Measurements from ENCODE around the gene FAM174A. TPM values are rescaled to one million over a fixed set of nuclear protein-coding genes. Genes with fewer than 3 reads are reported as not detected.

The FAM174A gene
- total and polyA plus RNA-seq, 2 donors (not counting 1 experiment from before 2014, with no cell fraction given): 4.3 to 6.1 TPM

GRCh38 chr5:100590867-100591266, 55.7 kb downstream of the FAM174A start:
- Histone ChIP-seq H3K36me3 (replicated peaks in 1 of 2; ENCODE audit: control extremely low read depth in 1 of 2, control insufficient read depth in 1 of 2, extremely low read depth in 1 of 2, insufficient read depth in 2 of 2, low read length in 1 of 2) (no peaks in the 10 kb centered on the region), H3K4me2 (replicated peaks; ENCODE audit: low read depth, low read length, poor library complexity, severe bottlenecking) (no peak overlapping the region), H2AFZ (ENCODE audit: insufficient read depth, low read depth, low read length, poor library complexity, severe bottlenecking) (no peak overlapping the region), H3K9ac (ENCODE audit: low read length) (no peak overlapping the region), H3K4me1 (ENCODE audit: control insufficient read depth in 2 of 2, insufficient read depth in 2 of 2, low read length in 2 of 2) (no peaks in the 10 kb centered on the region), H3K27ac (ENCODE audit: low read length in 2 of 2) (no peak overlapping the region), H3K9me3 (ENCODE audit: control extremely low read depth in 1 of 3, control insufficient read depth in 2 of 3, insufficient read depth in 1 of 3, low read length in 2 of 3) (no peaks in the 10 kb centered on the region), H3K79me2 (ENCODE audit: control insufficient read depth, insufficient read depth, low read length) (no peaks in the 10 kb centered on the region), H3K27me3 (replicated peaks in 1 of 4; ENCODE audit: control extremely low read depth in 1 of 4, control insufficient read depth in 3 of 4, insufficient read depth in 4 of 4, low read length in 3 of 4) (no peaks in the 10 kb centered on the region), H4K20me1 (ENCODE audit: control insufficient read depth, insufficient read depth, low read length, poor library complexity, severe bottlenecking) (no peaks in the 10 kb centered on the region), H3K4me3 (ENCODE audit: control extremely low read depth in 1 of 5, extremely low read depth in 1 of 5, insufficient read depth in 1 of 5, low read depth in 2 of 5, low read length in 4 of 5) (no peak overlapping the region)
- no CpG with 5 or more reads among the region's 1 CpG for whole genome bisulfite sequencing (ENCODE audit: insufficient coverage)
- no peak for DNase-seq
- Mint-ChIP-seq H3K27me3 (no peaks in the 10 kb centered on the region), H3K9me3 (ENCODE audit: insufficient read depth) (no peaks in the 10 kb centered on the region), H3K4me1 (no peaks in the 10 kb centered on the region), H3K27ac (no peak overlapping the region), H3K4me3 (no peak overlapping the region)
- TF ChIP-seq CTCF (IDR thresholded peaks at IDR 0.05): no peak
- TF ChIP-seq EZH2 (IDR thresholded peaks at IDR 0.05; ENCODE audit: borderline replicate concordance, insufficient read depth, low read depth, low read length, poor library complexity, severe bottlenecking): no peak
- CTCF ChIA-PET: no interaction called here
- intact Hi-C loops (cut with micrococcal nuclease): no loop called here
- POLR2A ChIA-PET: no interaction called here
- ATAC-seq (ENCODE audit: low read depth): no peak

- no peak overlapping the region for H3K4me2 ChIP-seq (replicated peaks; ENCODE audit: low read depth, low read length, poor library complexity, severe bottlenecking)
- 97% methylated on average over 5 of the region's 7 CpGs for WGBS (ENCODE audit: insufficient coverage)
- H3K36me3 ChIP-seq (replicated peaks in 1 of 2; ENCODE audit: control extremely low read depth in 1 of 2, control insufficient read depth in 1 of 2, extremely low read depth in 1 of 2, insufficient read depth in 2 of 2, low read length in 1 of 2): no peaks in the 10 kb centered on the region
These were observed 60.1 kb downstream of the FAM174A start for GRCh38 chr5:100595152-100595811.

More at GRCh38 chr5:100595152-100595811, 60.1 kb downstream of the FAM174A start:
- no peaks in the 10 kb centered on the region for H3K9me3 ChIP-seq (ENCODE audit: control extremely low read depth in 1 of 3, control insufficient read depth in 2 of 3, insufficient read depth in 1 of 3, low read length in 2 of 3)
- H3K27ac ChIP-seq (ENCODE audit: low read length in 2 of 2): no peak overlapping the region
- no peak overlapping the region for H3K9ac ChIP-seq (ENCODE audit: low read length)
- Mint-ChIP-seq H3K9me3 (ENCODE audit: insufficient read depth) (no peaks in the 10 kb centered on the region), H3K4me3 (no peak overlapping the region), H3K4me1 (no peaks in the 10 kb centered on the region), H3K27ac (no peak overlapping the region), H3K27me3 (no peaks in the 10 kb centered on the region)
- POLR2A ChIA-PET: no interaction called here
- no peaks in the 10 kb centered on the region for H4K20me1 ChIP-seq (ENCODE audit: control insufficient read depth, insufficient read depth, low read length, poor library complexity, severe bottlenecking)
- no peak overlapping the region for H3K4me3 ChIP-seq (ENCODE audit: control extremely low read depth in 1 of 5, extremely low read depth in 1 of 5, insufficient read depth in 1 of 5, low read depth in 2 of 5, low read length in 4 of 5)
- no peak overlapping the region for H2AFZ ChIP-seq (ENCODE audit: insufficient read depth, low read depth, low read length, poor library complexity, severe bottlenecking)
- H3K4me1 ChIP-seq (ENCODE audit: control insufficient read depth in 2 of 2, insufficient read depth in 2 of 2, low read length in 2 of 2): no peaks in the 10 kb centered on the region
- CTCF ChIA-PET: no interaction called here
- H3K27me3 ChIP-seq (replicated peaks in 1 of 4; ENCODE audit: control extremely low read depth in 1 of 4, control insufficient read depth in 3 of 4, insufficient read depth in 4 of 4, low read length in 3 of 4): no peaks in the 10 kb centered on the region
- ATAC-seq (ENCODE audit: low read depth) (no peak), DNase-seq (no peak)
- intact Hi-C loops (cut with micrococcal nuclease): no loop called here
- H3K79me2 ChIP-seq (ENCODE audit: control insufficient read depth, insufficient read depth, low read length): no peaks in the 10 kb centered on the region
- TF ChIP-seq EZH2 (IDR thresholded peaks at IDR 0.05; ENCODE audit: borderline replicate concordance, insufficient read depth, low read depth, low read length, poor library complexity, severe bottlenecking) (no peak), CTCF (IDR thresholded peaks at IDR 0.05) (no peak)

Data from B cell (primary cell).